AG04449 (cell line): ENCODE measurements around the gene PRKCE.
"Not testable (repeated sequence)": the region's sequence is repeated elsewhere in the genome, so short reads cannot be mapped to it uniquely, and the experiment has no call there.

Experiments
- CTCF ChIA-PET: fragments of 350-600 bp; formaldehyde crosslinking; extraction: SDS; loops from one replicate; lab custom pipeline; 2021; ENCODE audit warnings: antibody characterized with exemption; lab: Yijun Ruan, JAX
- POLR2A ChIA-PET: fragments of 400-600, 350-600 bp; formaldehyde crosslinking; extraction: SDS; loops from one replicate; lab custom pipeline; 2020; ENCODE audit warnings: antibody characterized with exemption, inconsistent platforms; lab: Yijun Ruan, JAX
- DNase-seq: peaks from one replicate; pipeline ENCODE4 v3.0.0-alpha.2; 2010; ENCODE audit warnings: low read depth, low spot score
- H3K4me3 ChIP-seq: 2 replicates; pipeline ENCODE4 v1.5.1; 2011; ENCODE audit warnings: low read depth, mild to moderate bottlenecking, control low read depth, low read length
- CTCF ChIP-seq: IDR thresholded peaks from one replicate; pipeline ENCODE4 v1.5.1; 2011; ENCODE audit warnings: mild to moderate bottlenecking, moderate library complexity, low read length, control low read depth, inconsistent platforms; ENCODE audit not compliant: insufficient read depth; ENCODE audit errors: missing control alignments

The PRKCE gene

GRCh38 chr2:45885171-45885621 lies 233.7 kb downstream of the PRKCE start:
- TF ChIP-seq CTCF: no peak
- ChIA-PET POLR2A (no interaction called here), CTCF (interaction anchor here (0.6 kb wide), 1 partner anchor 44 kb away, joined by 3 read pairs; no protein-coding TSS in a partner anchor)
- DNase-seq: no peak
- no peak overlapping the region for H3K4me3 ChIP-seq

GRCh38 chr2:45886171-45886663 lies 234.7 kb downstream of the PRKCE start:
- CTCF ChIA-PET: interaction anchor here (1.4 kb wide), 1 partner anchor 17 kb away, joined by 4 read pairs; no protein-coding TSS in a partner anchor
- POLR2A ChIA-PET: no interaction called here
- H3K4me3 ChIP-seq: no peak overlapping the region
- no peak for TF ChIP-seq CTCF
- no peak for DNase-seq

GRCh38 chr2:45888167-45888566 lies 236.7 kb downstream of the PRKCE start:
- H3K4me3 ChIP-seq: no peak overlapping the region
- POLR2A ChIA-PET: no interaction called here
- CTCF ChIA-PET: interaction anchor here (1.0 kb wide), 1 partner anchor 110 kb away, joined by 3 read pairs; no protein-coding TSS in a partner anchor
- peak; percentile 19 for DNase-seq
- TF ChIP-seq CTCF: no peak

- H3K4me3 ChIP-seq: no peak overlapping the region
- CTCF ChIA-PET: interaction anchor here (1.0 kb wide), 1 partner anchor 110 kb away, joined by 3 read pairs; no protein-coding TSS in a partner anchor
- TF ChIP-seq CTCF: no peak
- POLR2A ChIA-PET: no interaction called here
- DNase-seq: no peak
These were observed 237.2 kb downstream of the PRKCE start for GRCh38 chr2:45888641-45889040.

- ChIA-PET CTCF (no interaction called here), POLR2A (no interaction called here)
- H3K4me3 ChIP-seq: no peak overlapping the region
- no peak for DNase-seq
- peak; percentile 24 for TF ChIP-seq CTCF
These were observed 237.6 kb downstream of the PRKCE start for GRCh38 chr2:45889053-45889452.

- TF ChIP-seq CTCF: no peak
- ChIA-PET CTCF (interaction anchor here (0.8 kb wide), 1 partner anchor 246 kb away, joined by 3 read pairs; no protein-coding TSS in a partner anchor), POLR2A (no interaction called here)
- no peak for DNase-seq
- no peak overlapping the region for H3K4me3 ChIP-seq
These were observed 238.3 kb downstream of the PRKCE start for GRCh38 chr2:45889620-45890370.

- CTCF ChIA-PET: interaction anchor here (0.8 kb wide), 1 partner anchor 246 kb away, joined by 3 read pairs; no protein-coding TSS in a partner anchor
- DNase-seq, POLR2A ChIA-PET, H3K4me3 ChIP-seq: not testable (repeated sequence)
These were observed 238.8 kb downstream of the PRKCE start for GRCh38 chr2:45890371-45890646.
